K562 (cell line): Measurements from ENCODE around the gene KRTAP29-1. TPM values are rescaled to one million over a fixed set of nuclear protein-coding genes. Genes with fewer than 3 reads are reported as not detected.

Experiments
- ATAC-seq: fragments of 200-7000 bp; cut with Tn5 transposase; 3 replicates; pipeline ENCODE4 v1.9.1; 2020; ENCODE audit warnings: moderate library complexity
- BruUV-seq: library from RNA; stranded (reverse); fragments of 400-500 nt; replicated peaks from 2 replicates; lab custom pipeline; 2021; lab: Mats Ljungman, UMichigan
- CTCF ChIA-PET: fragments of 300-600 bp; formaldehyde crosslinking; extraction: SDS; loops from one replicate; lab custom pipeline; 2021; ENCODE audit warnings: low intra/inter-chr PET ratio; lab: Yijun Ruan, JAX
- POLR2A ChIA-PET: fragments of 300-600, 350-650 bp; sonication (Branson Sonifier 250); formaldehyde crosslinking; extraction: SDS; loops from one replicate; lab custom pipeline; 2021; ENCODE audit warnings: antibody characterized with exemption, inconsistent platforms; lab: Yijun Ruan, JAX
- DNase-seq, 4 experiments: peaks; one replicate each; pipeline versions ENCODE4 v3.0.0 to v3.0.0-alpha.2; 2011 to 2018; ENCODE audit warnings: low spot score in 3 of 4, mixed read lengths in 3 of 4; ENCODE audit errors: extremely low read depth in 1 of 4
- FAIRE-seq: peaks from 2 replicates; lab custom pipeline; 2011; peaks lifted over from hg19 to GRCh38; lab: Jason Lieb, UNC
- H2AFZ ChIP-seq: 2 replicates; pipeline ENCODE4 v1.6.0; 2011; ENCODE audit warnings: low read depth, low read length, control low read depth, inconsistent platforms
- H3K27ac ChIP-seq: fragments of 200-600 bp; 3 replicates; pipeline ENCODE4 v1.8.0; 2011; ENCODE audit warnings: low read depth, mild to moderate bottlenecking, control low read depth, inconsistent platforms, low read length, moderate library complexity, mixed read lengths; ENCODE audit errors: extremely low read depth
- H3K27me3 ChIP-seq, 2 experiments: fragments of 300-600 bp in 1 of 2; 2 replicates in 1 of 2; 3 replicates in 1 of 2; pipeline versions ENCODE4 v1.6.0 to v1.8.0; 2011; ENCODE audit warnings: inconsistent platforms in 2 of 2, low read length in 2 of 2, mild to moderate bottlenecking in 1 of 2, mixed read lengths in 1 of 2, moderate library complexity in 1 of 2; ENCODE audit not compliant: control insufficient read depth in 2 of 2, insufficient read depth in 2 of 2
- H3K36me3 ChIP-seq: fragments of 300-600 bp; 3 replicates; pipeline ENCODE4 v1.8.0; 2011; ENCODE audit warnings: mild to moderate bottlenecking, low read length, inconsistent platforms; ENCODE audit not compliant: control insufficient read depth, insufficient read depth
- H3K4me1 ChIP-seq, 2 experiments: fragments of 200-600 bp in 1 of 2; replicated peaks in 1 of 2; 2 replicates in 1 of 2; 3 replicates in 1 of 2; pipeline versions ENCODE4 v1.5.1 to v1.8.0; 2011; ENCODE audit warnings: inconsistent platforms in 2 of 2, low read length in 2 of 2, mild to moderate bottlenecking in 1 of 2, mixed read lengths in 1 of 2, moderate library complexity in 1 of 2; ENCODE audit not compliant: control insufficient read depth in 2 of 2, insufficient read depth in 2 of 2
- H3K4me2 ChIP-seq: 2 replicates; pipeline ENCODE4 v1.6.1; 2011; ENCODE audit warnings: low read length, control low read depth, inconsistent platforms, mixed read lengths; ENCODE audit not compliant: insufficient read depth
- H3K4me3 ChIP-seq: fragments of 200-600 bp; sonication (generic), shearing (Covaris generic); 2 replicates; pipeline ENCODE4 v1.5.1; 2016; ENCODE audit warnings: control low read depth, inconsistent platforms
- H3K79me2 ChIP-seq: fragments of 200-600 bp; 3 replicates; pipeline ENCODE4 v1.8.0; 2011; ENCODE audit warnings: low read length, inconsistent platforms; ENCODE audit not compliant: control insufficient read depth, insufficient read depth
- H3K9ac ChIP-seq, 2 experiments: 2 replicates each; pipeline versions ENCODE4 v1.6.0 to v1.6.1; 2011; ENCODE audit warnings: low read depth in 2 of 2, low read length in 2 of 2, control low read depth in 1 of 2, inconsistent platforms in 1 of 2, mild to moderate bottlenecking in 1 of 2, mixed read lengths in 1 of 2; ENCODE audit not compliant: insufficient read depth in 1 of 2
- H3K9me1 ChIP-seq: one replicate; pipeline ENCODE4 v1.6.0; 2011; ENCODE audit warnings: inconsistent platforms, mild to moderate bottlenecking, low read length, moderate library complexity; ENCODE audit not compliant: control insufficient read depth, insufficient read depth
- H3K9me3 ChIP-seq: replicated peaks from 2 replicates; pipeline ENCODE4 v1.5.1; 2011; ENCODE audit warnings: low read depth, low read length, inconsistent platforms; ENCODE audit not compliant: control insufficient read depth, insufficient read depth
- H4K20me1 ChIP-seq: replicated peaks from 2 replicates; pipeline ENCODE4 v1.6.1; 2011; ENCODE audit warnings: low read length, inconsistent platforms, mixed read lengths; ENCODE audit not compliant: control insufficient read depth, insufficient read depth
- DDX20 ChIP-seq: fragments of 450-650 bp; IDR thresholded peaks from 2 replicates; pipeline ENCODE4 v1.6.1; 2016; ENCODE audit warnings: missing genetic modification characterization, low read depth, mild to moderate bottlenecking, missing compliant biosample characterization, moderate library complexity
- FOXM1 ChIP-seq, 2 experiments: fragments of 450-650 bp in 1 of 2; sonication (generic) in 1 of 2; formaldehyde crosslinking in 1 of 2; IDR thresholded peaks; 2 replicates each; pipeline versions ENCODE4 v1.6.1 to v1.9.0; 2017 to 2022; ENCODE audit warnings: low read depth in 2 of 2, mild to moderate bottlenecking in 2 of 2, missing genetic modification reagents in 1 of 2, moderate library complexity in 1 of 2
- PHF8 ChIP-seq: fragments of 200-600 bp; sonication (generic); IDR thresholded peaks from 2 replicates; pipeline ENCODE4 v1.6.1; 2012; ENCODE audit warnings: mixed run types, mild to moderate bottlenecking, inconsistent platforms, low read length, moderate library complexity, borderline replicate concordance
- in situ Hi-C: fragments of 300-500 bp; cut with MboI; formaldehyde crosslinking; loops from 4 replicates; pipeline ENCODE4 v1.15.0; 2018; ENCODE audit warnings: inconsistent platforms, mixed read lengths
- intact Hi-C: fragments of 100-400 bp; cut with micrococcal nuclease; formaldehyde crosslinking; loops from 2 replicates; pipeline ENCODE4 v1.14.2; 2022
- polyA plus RNA-seq, 8 experiments: library from polyadenylated mRNA; depleted of rRNA in 4 of 8; stranded (reverse) in 5 of 8; unstranded in 3 of 8; fragments of >200 nt; fragmentation: Nextera tagmentation in 2 of 8; fragmentation: Illumina TruSeq in 1 of 8; extraction: Ambion mirVana in 2 of 8; extraction: Trizol in 1 of 8; gene quantifications; 2 replicates each; pipeline versions ENCODE4 v1.2.1 to v1.2.3, GENCODE V29; 2011 to 2014; ENCODE audit warnings: inconsistent platforms in 1 of 8, missing spikeins in 1 of 8
- total RNA-seq, 7 experiments: library from RNA; depleted of rRNA in 6 of 7; stranded (reverse); fragments of >200 nt in 6 of 7; fragmentation: Illumina TruSeq in 2 of 7; extraction: Trizol in 2 of 7; gene quantifications; 2 replicates each; pipeline versions ENCODE4 v1.2.1 to v1.2.3, GENCODE V29; 2011 to 2021; ENCODE audit warnings: low replicate concordance in 1 of 7
- TF ChIP-seq, protein P1 (sequence below): sonication (generic); formaldehyde crosslinking; IDR thresholded peaks from 2 replicates; pipeline ENCODE4 v1.8.0; 2023; ENCODE audit warnings: mild to moderate bottlenecking, missing genetic modification reagents
- TF ChIP-seq, protein P2 (sequence below): sonication (generic); formaldehyde crosslinking; IDR thresholded peaks from 2 replicates; pipeline ENCODE4 v1.8.0; 2023; ENCODE audit warnings: missing genetic modification reagents, mild to moderate bottlenecking, borderline replicate concordance
- TF ChIP-seq, protein P3 (sequence below): sonication (generic); IDR thresholded peaks from 2 replicates; pipeline ENCODE4 v1.6.1; 2016
- TF ChIP-seq, protein P4 (sequence below): sonication (generic); formaldehyde crosslinking; IDR thresholded peaks from 2 replicates; pipeline ENCODE4 v1.8.1; 2023; ENCODE audit warnings: mild to moderate bottlenecking, missing genetic modification reagents

The KRTAP29-1 gene
- total and polyA plus RNA-seq, 9 of the 15 experiments (the other 6 are each of a cell fraction or from before 2014, with no cell fraction given) = not detected

DNA sequence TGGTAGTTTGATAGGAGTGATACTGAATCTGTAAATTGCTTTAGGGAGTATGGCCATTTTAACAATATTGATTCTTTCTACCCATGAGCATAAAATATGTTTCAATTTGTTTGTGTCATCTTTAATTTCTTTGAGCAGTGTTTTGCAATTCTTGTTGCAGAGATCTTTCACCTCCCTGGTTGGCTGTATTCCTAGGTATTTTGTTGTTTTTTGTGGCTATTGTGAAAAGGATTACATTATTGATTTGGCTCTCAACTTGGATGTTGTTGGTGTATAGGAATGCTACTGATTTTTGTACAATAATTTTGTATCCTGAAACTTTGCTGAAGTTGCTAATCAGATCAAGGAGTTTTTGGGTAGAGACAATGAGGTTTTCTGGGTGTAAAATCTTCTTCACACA lies 44.2 kb downstream of the KRTAP29-1 start:
- Histone ChIP-seq H3K4me1 (no peaks in the 10 kb centered on the region), H3K4me2 (no peak overlapping the region), H3K27me3 (peaks cover 0 to 2% of the 10 kb centered on the region in 2 experiments; a peak in 1 of 5 replicates), H3K27ac (no peak overlapping the region), H3K36me3 (no peaks in the 10 kb centered on the region), H3K9me3 (no peaks in the 10 kb centered on the region), H3K9me1 (no peaks in the 10 kb centered on the region), H3K4me3 (no peak overlapping the region), H4K20me1 (no peaks in the 10 kb centered on the region), H3K9ac (no peak overlapping the region), H2AFZ (no peak overlapping the region), H3K79me2 (no peaks in the 10 kb centered on the region)
- in situ Hi-C loops = no loop called here
- intact Hi-C loops = no loop called here
- no TSS peak for BruUV-seq
- DNase-seq = no peak
- ChIA-PET CTCF (no interaction called here), POLR2A (no interaction called here)
- ATAC-seq = no peak
- no peak for FAIRE-seq
- TF ChIP-seq, protein P1, sequence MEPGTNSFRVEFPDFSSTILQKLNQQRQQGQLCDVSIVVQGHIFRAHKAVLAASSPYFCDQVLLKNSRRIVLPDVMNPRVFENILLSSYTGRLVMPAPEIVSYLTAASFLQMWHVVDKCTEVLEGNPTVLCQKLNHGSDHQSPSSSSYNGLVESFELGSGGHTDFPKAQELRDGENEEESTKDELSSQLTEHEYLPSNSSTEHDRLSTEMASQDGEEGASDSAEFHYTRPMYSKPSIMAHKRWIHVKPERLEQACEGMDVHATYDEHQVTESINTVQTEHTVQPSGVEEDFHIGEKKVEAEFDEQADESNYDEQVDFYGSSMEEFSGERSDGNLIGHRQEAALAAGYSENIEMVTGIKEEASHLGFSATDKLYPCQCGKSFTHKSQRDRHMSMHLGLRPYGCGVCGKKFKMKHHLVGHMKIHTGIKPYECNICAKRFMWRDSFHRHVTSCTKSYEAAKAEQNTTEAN = no peak
- TF ChIP-seq, protein P2, sequence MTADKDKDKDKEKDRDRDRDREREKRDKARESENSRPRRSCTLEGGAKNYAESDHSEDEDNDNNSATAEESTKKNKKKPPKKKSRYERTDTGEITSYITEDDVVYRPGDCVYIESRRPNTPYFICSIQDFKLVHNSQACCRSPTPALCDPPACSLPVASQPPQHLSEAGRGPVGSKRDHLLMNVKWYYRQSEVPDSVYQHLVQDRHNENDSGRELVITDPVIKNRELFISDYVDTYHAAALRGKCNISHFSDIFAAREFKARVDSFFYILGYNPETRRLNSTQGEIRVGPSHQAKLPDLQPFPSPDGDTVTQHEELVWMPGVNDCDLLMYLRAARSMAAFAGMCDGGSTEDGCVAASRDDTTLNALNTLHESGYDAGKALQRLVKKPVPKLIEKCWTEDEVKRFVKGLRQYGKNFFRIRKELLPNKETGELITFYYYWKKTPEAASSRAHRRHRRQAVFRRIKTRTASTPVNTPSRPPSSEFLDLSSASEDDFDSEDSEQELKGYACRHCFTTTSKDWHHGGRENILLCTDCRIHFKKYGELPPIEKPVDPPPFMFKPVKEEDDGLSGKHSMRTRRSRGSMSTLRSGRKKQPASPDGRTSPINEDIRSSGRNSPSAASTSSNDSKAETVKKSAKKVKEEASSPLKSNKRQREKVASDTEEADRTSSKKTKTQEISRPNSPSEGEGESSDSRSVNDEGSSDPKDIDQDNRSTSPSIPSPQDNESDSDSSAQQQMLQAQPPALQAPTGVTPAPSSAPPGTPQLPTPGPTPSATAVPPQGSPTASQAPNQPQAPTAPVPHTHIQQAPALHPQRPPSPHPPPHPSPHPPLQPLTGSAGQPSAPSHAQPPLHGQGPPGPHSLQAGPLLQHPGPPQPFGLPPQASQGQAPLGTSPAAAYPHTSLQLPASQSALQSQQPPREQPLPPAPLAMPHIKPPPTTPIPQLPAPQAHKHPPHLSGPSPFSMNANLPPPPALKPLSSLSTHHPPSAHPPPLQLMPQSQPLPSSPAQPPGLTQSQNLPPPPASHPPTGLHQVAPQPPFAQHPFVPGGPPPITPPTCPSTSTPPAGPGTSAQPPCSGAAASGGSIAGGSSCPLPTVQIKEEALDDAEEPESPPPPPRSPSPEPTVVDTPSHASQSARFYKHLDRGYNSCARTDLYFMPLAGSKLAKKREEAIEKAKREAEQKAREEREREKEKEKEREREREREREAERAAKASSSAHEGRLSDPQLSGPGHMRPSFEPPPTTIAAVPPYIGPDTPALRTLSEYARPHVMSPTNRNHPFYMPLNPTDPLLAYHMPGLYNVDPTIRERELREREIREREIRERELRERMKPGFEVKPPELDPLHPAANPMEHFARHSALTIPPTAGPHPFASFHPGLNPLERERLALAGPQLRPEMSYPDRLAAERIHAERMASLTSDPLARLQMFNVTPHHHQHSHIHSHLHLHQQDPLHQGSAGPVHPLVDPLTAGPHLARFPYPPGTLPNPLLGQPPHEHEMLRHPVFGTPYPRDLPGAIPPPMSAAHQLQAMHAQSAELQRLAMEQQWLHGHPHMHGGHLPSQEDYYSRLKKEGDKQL (CRISPR knock-in tag) = no peak
- TF ChIP-seq PHF8 = no peak
- TF ChIP-seq, protein P3, sequence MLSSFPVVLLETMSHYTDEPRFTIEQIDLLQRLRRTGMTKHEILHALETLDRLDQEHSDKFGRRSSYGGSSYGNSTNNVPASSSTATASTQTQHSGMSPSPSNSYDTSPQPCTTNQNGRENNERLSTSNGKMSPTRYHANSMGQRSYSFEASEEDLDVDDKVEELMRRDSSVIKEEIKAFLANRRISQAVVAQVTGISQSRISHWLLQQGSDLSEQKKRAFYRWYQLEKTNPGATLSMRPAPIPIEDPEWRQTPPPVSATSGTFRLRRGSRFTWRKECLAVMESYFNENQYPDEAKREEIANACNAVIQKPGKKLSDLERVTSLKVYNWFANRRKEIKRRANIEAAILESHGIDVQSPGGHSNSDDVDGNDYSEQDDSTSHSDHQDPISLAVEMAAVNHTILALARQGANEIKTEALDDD = no peak
- TF ChIP-seq, protein P4, sequence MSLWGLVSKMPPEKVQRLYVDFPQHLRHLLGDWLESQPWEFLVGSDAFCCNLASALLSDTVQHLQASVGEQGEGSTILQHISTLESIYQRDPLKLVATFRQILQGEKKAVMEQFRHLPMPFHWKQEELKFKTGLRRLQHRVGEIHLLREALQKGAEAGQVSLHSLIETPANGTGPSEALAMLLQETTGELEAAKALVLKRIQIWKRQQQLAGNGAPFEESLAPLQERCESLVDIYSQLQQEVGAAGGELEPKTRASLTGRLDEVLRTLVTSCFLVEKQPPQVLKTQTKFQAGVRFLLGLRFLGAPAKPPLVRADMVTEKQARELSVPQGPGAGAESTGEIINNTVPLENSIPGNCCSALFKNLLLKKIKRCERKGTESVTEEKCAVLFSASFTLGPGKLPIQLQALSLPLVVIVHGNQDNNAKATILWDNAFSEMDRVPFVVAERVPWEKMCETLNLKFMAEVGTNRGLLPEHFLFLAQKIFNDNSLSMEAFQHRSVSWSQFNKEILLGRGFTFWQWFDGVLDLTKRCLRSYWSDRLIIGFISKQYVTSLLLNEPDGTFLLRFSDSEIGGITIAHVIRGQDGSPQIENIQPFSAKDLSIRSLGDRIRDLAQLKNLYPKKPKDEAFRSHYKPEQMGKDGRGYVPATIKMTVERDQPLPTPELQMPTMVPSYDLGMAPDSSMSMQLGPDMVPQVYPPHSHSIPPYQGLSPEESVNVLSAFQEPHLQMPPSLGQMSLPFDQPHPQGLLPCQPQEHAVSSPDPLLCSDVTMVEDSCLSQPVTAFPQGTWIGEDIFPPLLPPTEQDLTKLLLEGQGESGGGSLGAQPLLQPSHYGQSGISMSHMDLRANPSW (CRISPR knock-in tag) = no peak
- no peak for TF ChIP-seq FOXM1 (IDR thresholded peaks at IDR 0.05; ENCODE audit: low read depth)
- no peak for TF ChIP-seq FOXM1 (CRISPR knock-in tag; IDR thresholded peaks at IDR 0.05; ENCODE audit: low read depth)
- TF ChIP-seq DDX20 (tag) = no peak
